ENCODE data around the gene TERB2.

Gene TERB2

GRCh38 chr15:45027220-45027619 is 70.7 kb downstream of the TERB2 start:
- H3K27ac ChIP-seq = no peak overlapping the region
- TF ChIP-seq CTCF (conservative IDR thresholded peaks at IDR 0.05) = no peak
